ENCODE measurements around the gene E2F7.

DNA sequence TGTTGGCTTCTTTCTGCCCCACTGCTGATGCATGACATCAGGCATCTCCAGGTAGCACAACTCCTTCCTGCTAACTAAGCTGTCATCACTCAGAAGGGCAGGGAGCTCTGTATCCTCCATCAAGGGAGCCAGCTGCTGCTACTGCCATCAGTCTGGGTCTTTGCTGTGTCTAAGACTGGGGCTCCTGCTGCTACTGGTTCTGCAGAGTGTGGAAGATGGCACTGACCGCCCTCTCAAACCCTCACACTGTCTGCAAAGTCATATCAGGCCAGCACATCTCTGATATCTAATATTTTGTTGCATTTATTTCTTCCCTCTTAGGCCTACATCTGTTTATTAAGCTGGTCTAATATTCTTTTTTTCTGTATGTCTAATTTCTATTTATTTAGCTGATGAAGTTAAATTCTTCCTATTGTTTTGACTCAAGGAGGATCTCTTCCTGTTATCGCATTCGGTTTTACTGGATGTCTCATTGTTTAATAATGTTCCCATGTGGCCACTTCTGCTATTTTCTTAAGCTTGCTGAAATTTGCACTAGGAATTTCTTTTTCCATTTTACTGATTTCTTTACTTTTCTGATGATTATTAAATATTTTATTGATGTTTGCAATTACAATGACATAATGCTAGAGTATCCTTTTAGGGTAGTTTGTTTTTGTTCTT lies 7.6 kb upstream of the E2F7 start:
- TF ChIP-seq NFIC (IDR thresholded peaks at IDR 0.05) (no peak), CREB1 (IDR thresholded peaks at IDR 0.05; ENCODE audit: low read depth) (no peak), TAF1 (IDR thresholded peaks at IDR 0.05; ENCODE audit: low read depth) (no peak), FOXM1 (IDR thresholded peaks at IDR 0.05; ENCODE audit: borderline replicate concordance, low read depth) (no peak)
- TF ChIP-seq, protein P1, sequence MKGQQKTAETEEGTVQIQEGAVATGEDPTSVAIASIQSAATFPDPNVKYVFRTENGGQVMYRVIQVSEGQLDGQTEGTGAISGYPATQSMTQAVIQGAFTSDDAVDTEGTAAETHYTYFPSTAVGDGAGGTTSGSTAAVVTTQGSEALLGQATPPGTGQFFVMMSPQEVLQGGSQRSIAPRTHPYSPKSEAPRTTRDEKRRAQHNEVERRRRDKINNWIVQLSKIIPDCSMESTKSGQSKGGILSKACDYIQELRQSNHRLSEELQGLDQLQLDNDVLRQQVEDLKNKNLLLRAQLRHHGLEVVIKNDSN (IDR thresholded peaks at IDR 0.05), result no peak

Data from Ishikawa (cell line).